Measurements from ENCODE around the gene CEMP1.
"Not testable (repeated sequence)": the region's sequence is repeated elsewhere in the genome, so short reads cannot be mapped to it uniquely, and the experiment has no call there.

Gene CEMP1

GRCh38 chr16:2537451-2538379 is 6.5 kb upstream of the CEMP1 start, which contains the start of gene PDPK1:
Gene PDPK1, plus strand, starts transcription at chr16:2538021. Its CDS starts 92 bp downstream, at chr16:2538113.
- DNase-seq: peak; percentile 93
- ATAC-seq: peak; percentile 91

GRCh38 chr16:2535625-2536013 is 4.4 kb upstream of the CEMP1 start:
- DNase-seq: no peak
- no peak for ATAC-seq

GRCh38 chr16:2534335-2534734 is 3.1 kb upstream of the CEMP1 start:
- DNase-seq, ATAC-seq: not testable (repeated sequence)

GRCh38 chr16:2533912-2534311 is 2.7 kb upstream of the CEMP1 start:
- DNase-seq (no peak), ATAC-seq (no peak)

GRCh38 chr16:2533142-2533755 is 2.0 kb upstream of the CEMP1 start:
- DNase-seq, ATAC-seq: not testable (repeated sequence)

GRCh38 chr16:2532494-2533141 is 1.4 kb upstream of the CEMP1 start:
- ATAC-seq (peak; percentile 14), DNase-seq (peak; percentile 70)

- DNase-seq (peak; percentile 98), ATAC-seq (peak; percentile 94)
Observed at GRCh38 chr16:2531696-2532493, 687 bp upstream of the CEMP1 start.

GRCh38 chr16:2530629-2531318 is 434 bp downstream of the CEMP1 start:
- no peak for ATAC-seq
- DNase-seq: no peak

- DNase-seq: no peak
- ATAC-seq: no peak
Observed at GRCh38 chr16:2529961-2530628, 1.1 kb downstream of the CEMP1 start.

GRCh38 chr16:2529061-2529931 is 1.9 kb downstream of the CEMP1 start:
- ATAC-seq (no peak), DNase-seq (no peak)

GRCh38 chr16:2528161-2529060 is 2.8 kb downstream of the CEMP1 start:
- DNase-seq: no peak
- no peak for ATAC-seq

- ATAC-seq (no peak), DNase-seq (no peak)
Observed at GRCh38 chr16:2527784-2528100, 3.5 kb downstream of the CEMP1 start.

GRCh38 chr16:2527071-2527783 is 4.0 kb downstream of the CEMP1 start:
- no peak for ATAC-seq
- no peak for DNase-seq

- DNase-seq (no peak), ATAC-seq (no peak)
Observed at GRCh38 chr16:2526135-2526534, 5.1 kb downstream of the CEMP1 start.

GRCh38 chr16:2524339-2524938 is 6.8 kb downstream of the CEMP1 start:
- ATAC-seq: no peak
- no peak for DNase-seq

GRCh38 chr16:2523801-2524231 is 7.4 kb downstream of the CEMP1 start:
- no peak for DNase-seq
- no peak for ATAC-seq

GRCh38 chr16:2520784-2521531 is 10.2 kb downstream of the CEMP1 start:
- DNase-seq (peak; percentile 55), ATAC-seq (peak; percentile 29)
